Measurements from ENCODE around the gene LSMEM2.
A peak's percentile ranks its signal among the peaks of the same experiment; 100 is the strongest.

LSMEM2 gene

GRCh38 chr3:50327943-50328691, 49.2 kb downstream of the LSMEM2 start, which contains the start of gene TUSC2:
Gene TUSC2 (minus strand): TSS chr3:50328223. CDS start chr3:50328099, 124 bp downstream.
- Histone ChIP-seq H3K27ac (peak within 1 kb of the TSS; percentile 86), H3K27me3 (no peaks in the 10 kb centered on the region), H3K4me3 (ENCODE audit: low read depth in 1 of 2, low read length in 1 of 2) (peak within 1 kb of the TSS; percentile 79 to 87), H3K9me3 (no peaks in the 10 kb centered on the region), H3K36me3 (peaks cover 39% of the 10 kb centered on the region), H3K4me1 (ENCODE audit: control insufficient read depth in 1 of 2, insufficient read depth in 1 of 2, low read depth in 1 of 2, low read length in 1 of 2) (peaks cover 51 to 52% of the 10 kb centered on the region in 2 experiments)
- TF ChIP-seq CTCF (IDR thresholded peaks at IDR 0.05), result peak; percentile 68

GRCh38 chr3:50330330-50330729, 51.4 kb downstream of the LSMEM2 start:
- Histone ChIP-seq H3K9me3 (no peaks in the 10 kb centered on the region), H3K4me3 (ENCODE audit: low read depth in 1 of 2, low read length in 1 of 2) (no peak overlapping the region), H3K4me1 (ENCODE audit: control insufficient read depth in 1 of 2, insufficient read depth in 1 of 2, low read depth in 1 of 2, low read length in 1 of 2) (peaks cover 29 to 38% of the 10 kb centered on the region in 2 experiments), H3K36me3 (peaks cover 39% of the 10 kb centered on the region), H3K27ac (peak overlapping the region; percentile 27), H3K27me3 (no peaks in the 10 kb centered on the region)
- TF ChIP-seq CTCF (IDR thresholded peaks at IDR 0.05), result no peak

- Histone ChIP-seq H3K4me3 (ENCODE audit: low read depth in 1 of 2, low read length in 1 of 2) (no peak overlapping the region), H3K27ac (no peak overlapping the region), H3K9me3 (no peaks in the 10 kb centered on the region), H3K27me3 (no peaks in the 10 kb centered on the region), H3K4me1 (ENCODE audit: control insufficient read depth in 1 of 2, insufficient read depth in 1 of 2, low read depth in 1 of 2, low read length in 1 of 2) (peaks cover 22 to 35% of the 10 kb centered on the region in 2 experiments), H3K36me3 (peaks cover 33% of the 10 kb centered on the region)
- no peak for TF ChIP-seq CTCF (IDR thresholded peaks at IDR 0.05)
Observed at GRCh38 chr3:50331364-50331907, 52.5 kb downstream of the LSMEM2 start.

GRCh38 chr3:50333744-50334328, 54.9 kb downstream of the LSMEM2 start:
- H3K27ac ChIP-seq, result peak overlapping the region; percentile 46
- no peak for TF ChIP-seq CTCF (IDR thresholded peaks at IDR 0.05)
- H3K4me3 ChIP-seq (ENCODE audit: low read depth in 1 of 2, low read length in 1 of 2), result no peak overlapping the region
- H3K4me1 ChIP-seq (ENCODE audit: control insufficient read depth in 1 of 2, insufficient read depth in 1 of 2, low read depth in 1 of 2, low read length in 1 of 2), result peaks cover 25 to 35% of the 10 kb centered on the region in 2 experiments
- H3K9me3 ChIP-seq, result no peaks in the 10 kb centered on the region
- peaks cover 33% of the 10 kb centered on the region for H3K36me3 ChIP-seq
- H3K27me3 ChIP-seq, result no peaks in the 10 kb centered on the region

GRCh38 chr3:50334339-50335075, 55.6 kb downstream of the LSMEM2 start:
- H3K4me1 ChIP-seq (ENCODE audit: control insufficient read depth in 1 of 2, insufficient read depth in 1 of 2, low read depth in 1 of 2, low read length in 1 of 2), result peaks cover 32 to 42% of the 10 kb centered on the region in 2 experiments
- no peak overlapping the region for H3K4me3 ChIP-seq (ENCODE audit: low read depth in 1 of 2, low read length in 1 of 2)
- H3K27me3 ChIP-seq, result no peaks in the 10 kb centered on the region
- H3K9me3 ChIP-seq, result no peaks in the 10 kb centered on the region
- TF ChIP-seq CTCF (IDR thresholded peaks at IDR 0.05), result no peak
- H3K27ac ChIP-seq, result peak overlapping the region; percentile 46
- H3K36me3 ChIP-seq, result peaks cover 28% of the 10 kb centered on the region

Data from neutrophil (primary cell).